Chondrocyte (in vitro differentiated cells): ENCODE data around the gene LIM2. TPM values are rescaled to one million over a fixed set of nuclear protein-coding genes. Genes with fewer than 3 reads are reported as not detected.

ENCODE experiments used
- DNase-seq: peaks from one replicate; pipeline ENCODE4 v3.0.0; 2021; ENCODE audit warnings: mixed read lengths, low spot score
- H3K27ac Mint-ChIP-seq: one replicate; pipeline ENCODE4 v1.8.0; 2021; ENCODE audit warnings: mild to moderate bottlenecking, moderate library complexity, mixed read lengths; ENCODE audit not compliant: unreplicated experiment
- H3K27me3 Mint-ChIP-seq: 2 replicates; pipeline ENCODE4 v1.8.0; 2021; ENCODE audit warnings: low read depth, mixed read lengths
- H3K36me3 Mint-ChIP-seq: 2 replicates; pipeline ENCODE4 v1.8.0; 2021; ENCODE audit warnings: low read depth, mixed read lengths
- H3K4me1 Mint-ChIP-seq: 2 replicates; pipeline ENCODE4 v1.8.0; 2021; ENCODE audit warnings: low read depth, mild to moderate bottlenecking, mixed read lengths
- H3K4me3 Mint-ChIP-seq: one replicate; pipeline ENCODE4 v1.8.0; 2021; ENCODE audit warnings: mild to moderate bottlenecking, moderate library complexity, mixed read lengths; ENCODE audit not compliant: unreplicated experiment
- H3K9me3 Mint-ChIP-seq: 2 replicates; pipeline ENCODE4 v1.8.0; 2021; ENCODE audit warnings: low read depth, mixed read lengths
- CTCF ChIP-seq: fragments of 200-600 bp; sonication (generic); IDR thresholded peaks from 2 replicates; pipeline ENCODE4 v1.5.0; 2021; ENCODE audit warnings: antibody characterized with exemption, mild to moderate bottlenecking, moderate library complexity
- long read RNA-seq: library from polyadenylated mRNA; stranded (forward); transcript quantifications from one replicate; pipeline ENCODE4 v2.0.0, GENCODE V29; 2021
- total RNA-seq: library from RNA; stranded (reverse); gene quantifications from 3 replicates; pipeline ENCODE4 v1.2.1, GENCODE V29; 2021

Gene LIM2, protein sequence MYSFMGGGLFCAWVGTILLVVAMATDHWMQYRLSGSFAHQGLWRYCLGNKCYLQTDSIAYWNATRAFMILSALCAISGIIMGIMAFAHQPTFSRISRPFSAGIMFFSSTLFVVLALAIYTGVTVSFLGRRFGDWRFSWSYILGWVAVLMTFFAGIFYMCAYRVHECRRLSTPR
- not detected in 3 replicates for total RNA-seq
- long read RNA-seq: 0 reads

- H3K4me3 Mint-ChIP-seq: no peak within 1 kb of the TSS
- H3K27ac Mint-ChIP-seq: no peak within 1 kb of the TSS
- H3K36me3 Mint-ChIP-seq: no peaks in the 10 kb centered on the region
- TF ChIP-seq CTCF: no peak
- H3K4me1 Mint-ChIP-seq: no peaks in the 10 kb centered on the region
- no peak for DNase-seq
- H3K27me3 Mint-ChIP-seq: no peaks in the 10 kb centered on the region
- H3K9me3 Mint-ChIP-seq: no peaks in the 10 kb centered on the region
These were observed at the start of gene LIM2 for GRCh38 chr19:51387924-51388389. LIM2 (minus strand) TSS chr19:51387974; CDS start chr19:51387443, 531 bp downstream.

DNA sequence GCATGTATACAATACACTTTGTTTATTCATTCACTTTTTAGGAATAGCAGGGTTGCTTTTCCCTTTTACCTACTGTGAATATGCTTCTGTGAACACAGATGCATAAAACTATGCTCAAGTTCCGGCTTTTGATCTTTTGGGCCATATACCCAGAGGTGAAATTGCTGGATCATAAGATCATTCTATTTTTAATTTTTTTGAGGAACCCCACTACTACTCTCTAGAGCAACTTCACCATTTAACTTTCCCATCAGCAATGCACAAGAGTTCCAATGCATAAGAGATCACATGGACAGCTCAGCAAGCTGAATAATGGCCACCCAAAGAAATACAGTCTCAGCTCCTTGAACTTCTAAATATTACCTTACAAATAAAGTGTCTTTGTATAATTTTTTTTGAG is 46.7 kb upstream of the LIM2 start:
- H3K36me3 Mint-ChIP-seq: no peaks in the 10 kb centered on the region
- no peak for TF ChIP-seq CTCF
- no peak for DNase-seq
- no peak overlapping the region for H3K27ac Mint-ChIP-seq
- H3K9me3 Mint-ChIP-seq: no peaks in the 10 kb centered on the region
- H3K4me1 Mint-ChIP-seq: no peaks in the 10 kb centered on the region
- H3K4me3 Mint-ChIP-seq: no peak overlapping the region
- H3K27me3 Mint-ChIP-seq: no peaks in the 10 kb centered on the region

- no peak overlapping the region for H3K4me3 Mint-ChIP-seq
- no peaks in the 10 kb centered on the region for H3K27me3 Mint-ChIP-seq
- no peaks in the 10 kb centered on the region for H3K4me1 Mint-ChIP-seq
- H3K9me3 Mint-ChIP-seq: no peaks in the 10 kb centered on the region
- no peak overlapping the region for H3K27ac Mint-ChIP-seq
- no peak for TF ChIP-seq CTCF
- DNase-seq: no peak
- H3K36me3 Mint-ChIP-seq: no peaks in the 10 kb centered on the region
These were observed 45.3 kb upstream of the LIM2 start for GRCh38 chr19:51433043-51433442.

- no peak overlapping the region for H3K27ac Mint-ChIP-seq
- no peak for DNase-seq
- H3K4me1 Mint-ChIP-seq: no peaks in the 10 kb centered on the region
- H3K9me3 Mint-ChIP-seq: no peaks in the 10 kb centered on the region
- no peak overlapping the region for H3K4me3 Mint-ChIP-seq
- no peaks in the 10 kb centered on the region for H3K36me3 Mint-ChIP-seq
- no peak for TF ChIP-seq CTCF
- H3K27me3 Mint-ChIP-seq: no peaks in the 10 kb centered on the region
These were observed 43.4 kb upstream of the LIM2 start for GRCh38 chr19:51431124-51431523.

DNA sequence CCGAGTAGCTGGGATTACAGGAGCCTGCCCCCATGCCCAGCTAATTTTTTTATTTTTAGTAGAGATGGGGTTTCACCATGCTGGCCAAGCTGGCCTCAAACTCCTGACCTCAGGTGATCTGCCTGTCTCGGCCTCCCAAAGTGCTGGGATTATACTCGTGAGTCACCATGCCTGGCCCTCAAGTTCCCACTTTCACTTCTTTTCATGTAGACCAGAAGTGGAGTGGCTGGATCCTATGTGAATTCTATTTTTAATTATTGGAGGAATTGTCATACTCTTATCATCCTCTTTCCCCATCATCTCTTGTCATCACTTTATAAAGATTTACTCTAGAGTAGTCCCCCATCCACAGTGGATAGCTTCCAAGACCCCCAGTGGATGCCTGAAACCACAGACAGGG is 42.4 kb upstream of the LIM2 start:
- H3K4me1 Mint-ChIP-seq: no peaks in the 10 kb centered on the region
- DNase-seq: no peak

More for the DNA sequence above, 42.4 kb upstream of the LIM2 start:
- Mint-ChIP-seq H3K27ac (no peak overlapping the region), H3K27me3 (no peaks in the 10 kb centered on the region), H3K4me3 (no peak overlapping the region), H3K36me3 (no peaks in the 10 kb centered on the region), H3K9me3 (no peaks in the 10 kb centered on the region)
- TF ChIP-seq CTCF: no peak
